Stimulated activated CD4-positive, alpha-beta T cell treated with anti-CD3 and anti-CD28 coated beads, Interleukin-12 subunit alpha, Interleukin-12 subunit beta, amount 100 ng/mL, for 4 hours (primary cell): ENCODE measurements around the gene ADAM23.

Experiments used
- DNase-seq: peaks from one replicate; pipeline ENCODE4 v3.0.0-alpha.2; 2020

Gene ADAM23

GRCh38 chr2:206572725-206573124, 129.4 kb downstream of the ADAM23 start:
- no peak for DNase-seq

- DNase-seq, result no peak
These were observed 130.5 kb downstream of the ADAM23 start for GRCh38 chr2:206573793-206574192.

- DNase-seq, result no peak
These were observed 141.2 kb downstream of the ADAM23 start for GRCh38 chr2:206584323-206585116.

GRCh38 chr2:206585335-206585734, 142.0 kb downstream of the ADAM23 start:
- no peak for DNase-seq

GRCh38 chr2:206586609-206587008, 143.3 kb downstream of the ADAM23 start:
- no peak for DNase-seq

- DNase-seq, result no peak
These were observed 154.4 kb downstream of the ADAM23 start for GRCh38 chr2:206597717-206598218.

GRCh38 chr2:206603243-206603642, 159.9 kb downstream of the ADAM23 start:
- no peak for DNase-seq

GRCh38 chr2:206610451-206610850, 167.1 kb downstream of the ADAM23 start:
- no peak for DNase-seq

- no peak for DNase-seq
These were observed 167.9 kb downstream of the ADAM23 start for GRCh38 chr2:206611191-206611590.

- no peak for DNase-seq
These were observed 168.4 kb downstream of the ADAM23 start for GRCh38 chr2:206611736-206612135.

GRCh38 chr2:206614811-206615210, 171.5 kb downstream of the ADAM23 start:
- DNase-seq, result no peak

- no peak for DNase-seq
These were observed 172.2 kb downstream of the ADAM23 start for GRCh38 chr2:206615417-206616089.

- no peak for DNase-seq
These were observed 172.8 kb downstream of the ADAM23 start for GRCh38 chr2:206616151-206616550.

GRCh38 chr2:206619011-206619410, 175.7 kb downstream of the ADAM23 start:
- no peak for DNase-seq

GRCh38 chr2:206626108-206626507, 182.8 kb downstream of the ADAM23 start:
- no peak for DNase-seq

GRCh38 chr2:206627632-206628031, 184.3 kb downstream of the ADAM23 start:
- DNase-seq, result no peak

GRCh38 chr2:206631340-206631739, 188.0 kb downstream of the ADAM23 start:
- DNase-seq, result no peak

GRCh38 chr2:206635015-206635414, 191.7 kb downstream of the ADAM23 start:
- DNase-seq, result no peak

GRCh38 chr2:206639636-206640035, 196.3 kb downstream of the ADAM23 start:
- DNase-seq, result no peak

- DNase-seq, result no peak
These were observed 197.9 kb downstream of the ADAM23 start for GRCh38 chr2:206641226-206641625.

GRCh38 chr2:206642075-206643025, 199.0 kb downstream of the ADAM23 start, which contains the start of gene FAM237A:
TSS of gene FAM237A (plus strand) at chr2:206642487. CDS start at chr2:206644237, 1,750 bp downstream.
- DNase-seq, result no peak

GRCh38 chr2:206647985-206648384, 204.7 kb downstream of the ADAM23 start:
- no peak for DNase-seq

GRCh38 chr2:206657087-206657486, 213.8 kb downstream of the ADAM23 start:
- no peak for DNase-seq
